ENCODE results near the gene UBR2. TPM values are rescaled to one million over a fixed set of nuclear protein-coding genes. Genes with fewer than 3 reads are reported as not detected.
"Not testable (repeated sequence)": the region's sequence is repeated elsewhere in the genome, so short reads cannot be mapped to it uniquely, and the experiment has no call there.

UBR2 gene
- total RNA-seq, 1 experiment from 2014 or later: 8.8 TPM

- no peaks in the 10 kb centered on the region for H3K27me3 ChIP-seq
- H3K36me3 ChIP-seq: peaks cover 4% of the 10 kb centered on the region
- no peak overlapping the region for H3K4me3 ChIP-seq
- DNase-seq: peak; percentile 49
- H3K9me3 ChIP-seq: no peaks in the 10 kb centered on the region
Measured at GRCh38 chr6:42694586-42694985, 130.8 kb downstream of the UBR2 start.

- no peak overlapping the region for H3K4me3 ChIP-seq
- DNase-seq: peak; percentile 59
Measured at GRCh38 chr6:42696526-42697267, 132.9 kb downstream of the UBR2 start.

GRCh38 chr6:42697268-42697655 is 133.4 kb downstream of the UBR2 start:
- Histone ChIP-seq H3K4me3 (no peak overlapping the region), H3K9me3 (no peaks in the 10 kb centered on the region), H3K36me3 (peaks cover 4% of the 10 kb centered on the region), H3K27me3 (no peaks in the 10 kb centered on the region)
- DNase-seq: no peak

More at GRCh38 chr6:42696526-42697267, 132.9 kb downstream of the UBR2 start:
- no peaks in the 10 kb centered on the region for H3K9me3 ChIP-seq
- H3K36me3 ChIP-seq: peaks cover 4% of the 10 kb centered on the region
- H3K27me3 ChIP-seq: no peaks in the 10 kb centered on the region

- no peaks in the 10 kb centered on the region for H3K9me3 ChIP-seq
- no peaks in the 10 kb centered on the region; the same call in 1 of the 2 replicates for H3K36me3 ChIP-seq
- no peak overlapping the region for H3K4me3 ChIP-seq
- DNase-seq: no peak
- no peaks in the 10 kb centered on the region for H3K27me3 ChIP-seq
Measured at GRCh38 chr6:42698217-42698616, 134.4 kb downstream of the UBR2 start.

- DNase-seq: no peak
- Histone ChIP-seq H3K9me3 (no peaks in the 10 kb centered on the region), H3K27me3 (no peaks in the 10 kb centered on the region), H3K4me3 (no peak overlapping the region), H3K36me3 (no peaks in the 10 kb centered on the region)
Measured at GRCh38 chr6:42702200-42702599, 138.4 kb downstream of the UBR2 start.

GRCh38 chr6:42702786-42703185 is 139.0 kb downstream of the UBR2 start:
- not testable (repeated sequence) for H3K9me3 ChIP-seq, H3K4me3 ChIP-seq, H3K36me3 ChIP-seq, H3K27me3 ChIP-seq, DNase-seq

GRCh38 chr6:42704251-42704936 is 140.6 kb downstream of the UBR2 start:
- no peaks in the 10 kb centered on the region for H3K9me3 ChIP-seq
- no peak overlapping the region for H3K4me3 ChIP-seq
- H3K36me3 ChIP-seq: no peaks in the 10 kb centered on the region
- DNase-seq: no peak
- H3K27me3 ChIP-seq: no peaks in the 10 kb centered on the region

GRCh38 chr6:42704937-42705374 is 141.1 kb downstream of the UBR2 start:
- Histone ChIP-seq H3K27me3 (no peaks in the 10 kb centered on the region), H3K36me3 (no peaks in the 10 kb centered on the region), H3K9me3 (no peaks in the 10 kb centered on the region), H3K4me3 (no peak overlapping the region)
- DNase-seq: no peak

GRCh38 chr6:42707595-42707994 is 143.8 kb downstream of the UBR2 start:
- H3K27me3 ChIP-seq: no peaks in the 10 kb centered on the region
- no peak for DNase-seq

GRCh38 chr6:42708096-42708495 is 144.3 kb downstream of the UBR2 start:
- no peak overlapping the region for H3K4me3 ChIP-seq
- no peaks in the 10 kb centered on the region for H3K36me3 ChIP-seq
- no peak for DNase-seq
- peaks cover 2% of the 10 kb centered on the region; the same call in 1 of the 2 replicates for H3K9me3 ChIP-seq
- H3K27me3 ChIP-seq: no peaks in the 10 kb centered on the region

More at GRCh38 chr6:42707595-42707994, 143.8 kb downstream of the UBR2 start:
- Histone ChIP-seq H3K9me3 (peaks cover 2% of the 10 kb centered on the region; the same call in 1 of the 2 replicates), H3K4me3 (no peak overlapping the region), H3K36me3 (no peaks in the 10 kb centered on the region)

- Histone ChIP-seq H3K36me3 (no peaks in the 10 kb centered on the region), H3K9me3 (peaks cover 2% of the 10 kb centered on the region; the same call in 1 of the 2 replicates), H3K4me3 (no peak overlapping the region), H3K27me3 (no peaks in the 10 kb centered on the region)
- DNase-seq: no peak
Measured at GRCh38 chr6:42709871-42710270, 146.0 kb downstream of the UBR2 start.

GRCh38 chr6:42710316-42710715 is 146.5 kb downstream of the UBR2 start:
- no peaks in the 10 kb centered on the region for H3K27me3 ChIP-seq
- H3K4me3 ChIP-seq: no peak overlapping the region
- DNase-seq: no peak
- H3K9me3 ChIP-seq: peaks cover 2% of the 10 kb centered on the region; the same call in 1 of the 2 replicates
- no peaks in the 10 kb centered on the region for H3K36me3 ChIP-seq

GRCh38 chr6:42711930-42712329 is 148.1 kb downstream of the UBR2 start:
- DNase-seq: no peak
- Histone ChIP-seq H3K9me3 (peaks cover 2% of the 10 kb centered on the region; the same call in 1 of the 2 replicates), H3K27me3 (no peaks in the 10 kb centered on the region), H3K36me3 (no peaks in the 10 kb centered on the region), H3K4me3 (no peak overlapping the region)

GRCh38 chr6:42714098-42714761 is 150.4 kb downstream of the UBR2 start:
- no peak for DNase-seq

GRCh38 chr6:42715871-42716270 is 152.0 kb downstream of the UBR2 start:
- H3K36me3 ChIP-seq: no peaks in the 10 kb centered on the region
- peaks cover 2% of the 10 kb centered on the region; the same call in 1 of the 2 replicates for H3K9me3 ChIP-seq
- no peaks in the 10 kb centered on the region for H3K27me3 ChIP-seq
- no peak for DNase-seq
- no peak overlapping the region for H3K4me3 ChIP-seq

More at GRCh38 chr6:42714098-42714761, 150.4 kb downstream of the UBR2 start:
- Histone ChIP-seq H3K36me3 (no peaks in the 10 kb centered on the region), H3K4me3 (no peak overlapping the region), H3K27me3 (no peaks in the 10 kb centered on the region), H3K9me3 (peaks cover 2% of the 10 kb centered on the region; the same call in 1 of the 2 replicates)

- no peak overlapping the region for H3K4me3 ChIP-seq
- H3K36me3 ChIP-seq: no peaks in the 10 kb centered on the region
- no peaks in the 10 kb centered on the region for H3K27me3 ChIP-seq
- DNase-seq: peak; percentile 17
- H3K9me3 ChIP-seq: no peaks in the 10 kb centered on the region
Measured at GRCh38 chr6:42720739-42721138, 156.9 kb downstream of the UBR2 start.

- Histone ChIP-seq H3K9me3 (no peaks in the 10 kb centered on the region), H3K36me3 (no peaks in the 10 kb centered on the region), H3K4me3 (no peak within 1 kb of the TSS), H3K27me3 (no peaks in the 10 kb centered on the region)
- DNase-seq: no peak
Measured at GRCh38 chr6:42722497-42722896, 158.7 kb downstream of the UBR2 start, which contains the start of gene PRPH2. TSS of gene PRPH2 (minus strand) at chr6:42722597. CDS start at chr6:42722334, 263 bp downstream.
